ENCODE results near the gene ZBTB7C. TPM values are rescaled to one million over a fixed set of nuclear protein-coding genes. Genes with fewer than 3 reads are reported as not detected.

ZBTB7C gene
- total RNA-seq, 2 donors from 2014 or later = 0.04 to 0.40 TPM

DNA sequence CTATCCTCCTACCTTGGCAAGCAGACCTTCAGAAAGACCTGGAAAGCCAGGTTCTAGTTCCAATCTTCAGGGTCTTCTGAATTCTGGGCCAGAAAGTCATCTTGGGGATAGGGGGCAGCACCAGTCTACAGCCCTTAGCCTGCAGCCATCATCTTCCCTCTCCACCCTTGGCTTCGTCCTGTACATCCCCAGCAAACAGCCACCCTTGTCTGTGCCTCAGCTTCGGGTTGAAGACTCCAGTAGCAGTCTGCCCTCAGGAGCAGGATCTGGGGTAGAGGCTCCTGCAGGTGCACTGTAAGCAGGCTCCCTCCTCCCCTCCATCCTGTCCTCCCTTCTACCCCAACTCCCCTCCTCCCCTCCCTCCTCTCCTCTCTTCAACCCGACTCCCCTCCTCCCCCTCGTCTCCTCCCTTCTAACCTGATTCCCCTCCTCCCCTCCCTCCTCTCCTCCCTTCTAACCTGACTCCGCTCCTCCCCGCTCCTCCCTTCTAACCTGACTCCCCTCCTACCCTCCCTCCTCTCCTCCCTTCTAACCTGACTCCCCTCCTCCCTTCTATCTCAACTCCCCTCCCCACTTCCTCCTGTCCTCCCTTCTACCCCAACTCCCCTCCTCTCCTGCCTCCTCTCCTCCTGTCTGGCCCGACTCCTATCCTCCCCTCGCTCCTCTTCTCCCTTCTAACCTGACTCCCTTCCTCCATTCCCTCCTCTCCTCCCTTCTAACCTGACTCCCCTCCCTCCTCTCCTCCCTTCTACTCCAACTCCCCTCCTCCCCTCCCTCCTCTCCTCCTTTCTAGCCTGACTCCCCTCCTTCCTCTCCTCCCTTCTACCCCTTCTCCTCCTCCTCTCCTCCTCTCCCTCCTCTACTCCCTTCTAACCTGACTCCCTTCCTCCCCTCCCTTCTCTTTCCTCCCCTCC lies 388.6 kb downstream of the ZBTB7C start:
- ATAC-seq (replicated peaks) = no peak
- Mint-ChIP-seq H3K9me3 (no peaks in the 10 kb centered on the region), H3K27ac (no peak overlapping the region), H3K27me3 (peaks cover 29% of the 10 kb centered on the region), H3K4me1 (no peaks in the 10 kb centered on the region), H3K4me3 (no peak overlapping the region), H3K36me3 (ENCODE audit: low read depth) (no peaks in the 10 kb centered on the region)

DNA sequence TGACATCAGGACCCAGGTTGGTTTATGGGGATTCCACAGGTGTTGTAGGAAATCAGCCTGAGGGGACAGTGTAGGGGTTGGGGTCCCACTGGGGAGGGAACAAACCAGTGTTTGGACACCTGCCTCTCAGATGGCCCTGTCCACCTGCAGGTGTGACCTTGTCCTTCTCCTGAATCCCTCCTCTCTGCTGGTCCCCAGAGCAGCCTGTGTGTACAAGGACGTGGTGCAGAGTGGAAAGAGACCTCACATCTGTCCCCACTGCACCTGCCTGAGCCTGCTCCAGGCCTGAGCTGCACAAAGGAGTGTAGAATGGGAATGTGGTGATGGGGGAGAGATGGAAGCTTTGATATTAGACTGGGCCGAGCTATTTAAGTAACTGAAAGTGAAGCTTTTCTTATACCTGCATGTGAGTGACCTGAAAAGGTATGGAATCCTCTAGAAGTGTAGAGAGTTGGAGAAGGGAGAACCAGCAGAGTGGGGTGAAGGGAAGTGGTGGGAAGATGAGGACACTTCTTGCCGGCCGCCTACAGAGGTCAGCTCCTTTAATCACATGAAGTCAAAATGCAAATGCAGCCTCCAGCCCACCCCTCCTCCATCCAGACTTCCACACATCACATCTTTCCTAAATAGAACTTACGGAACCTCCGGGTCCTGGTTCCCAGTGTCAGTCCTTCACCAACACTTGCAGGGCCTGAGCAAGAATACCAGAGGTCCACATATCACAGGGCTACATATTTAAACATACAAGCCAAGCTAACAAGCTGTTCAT lies 389.4 kb downstream of the ZBTB7C start:
- Mint-ChIP-seq H3K9me3 (peaks cover 3% of the 10 kb centered on the region), H3K27ac (no peak overlapping the region), H3K4me3 (no peak overlapping the region), H3K4me1 (no peaks in the 10 kb centered on the region), H3K27me3 (peaks cover 24% of the 10 kb centered on the region), H3K36me3 (ENCODE audit: low read depth) (no peaks in the 10 kb centered on the region)
- ATAC-seq (replicated peaks) = no peak

DNA sequence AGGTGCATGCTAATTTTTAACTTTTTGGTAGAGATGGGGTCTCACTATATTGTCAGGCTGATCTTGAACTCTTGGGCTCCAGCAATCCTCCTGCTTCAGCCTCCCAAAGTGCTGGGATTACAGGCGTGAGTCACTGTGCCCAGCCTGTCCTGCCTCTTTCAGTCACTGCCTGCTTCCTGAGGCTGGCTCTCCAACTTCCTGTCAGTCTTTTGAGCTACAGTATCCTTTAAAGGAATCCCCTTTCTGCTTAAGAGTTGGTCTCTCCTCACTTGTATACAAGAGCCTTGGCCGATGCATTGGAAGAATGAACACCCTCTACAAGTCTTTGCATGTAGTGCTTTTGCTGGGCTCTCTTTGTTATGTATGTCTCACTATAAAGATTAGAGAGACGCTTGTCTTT lies 390.3 kb downstream of the ZBTB7C start:
- Mint-ChIP-seq H3K36me3 (ENCODE audit: low read depth) (no peaks in the 10 kb centered on the region), H3K4me1 (no peaks in the 10 kb centered on the region), H3K9me3 (peaks cover 6% of the 10 kb centered on the region), H3K4me3 (no peak overlapping the region), H3K27ac (no peak overlapping the region), H3K27me3 (peaks cover 23% of the 10 kb centered on the region)
- ATAC-seq (replicated peaks) = no peak

DNA sequence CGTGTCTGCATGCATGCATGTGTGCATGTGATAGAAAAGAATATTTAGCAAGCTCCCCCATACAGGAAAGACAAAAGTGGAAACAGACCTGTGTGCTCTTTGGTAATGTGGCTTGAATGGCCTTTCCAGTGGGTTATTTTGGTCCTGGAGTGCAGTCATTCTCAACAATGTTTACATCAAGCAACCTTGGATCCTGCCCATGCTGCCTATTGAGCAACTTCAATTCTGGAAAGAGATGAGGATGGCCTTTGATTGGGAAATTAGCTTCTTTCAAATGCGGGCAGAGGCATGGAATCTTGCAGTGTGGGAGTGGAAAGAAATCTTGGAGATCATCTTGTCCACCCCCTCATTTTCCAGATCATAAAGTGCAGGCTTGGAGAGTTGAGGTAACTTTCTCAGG lies 391.5 kb downstream of the ZBTB7C start:
- Mint-ChIP-seq H3K4me3 (no peak overlapping the region), H3K9me3 (peaks cover 6% of the 10 kb centered on the region), H3K36me3 (ENCODE audit: low read depth) (no peaks in the 10 kb centered on the region), H3K27me3 (peaks cover 19% of the 10 kb centered on the region), H3K27ac (no peak overlapping the region), H3K4me1 (no peaks in the 10 kb centered on the region)
- ATAC-seq (replicated peaks) = no peak

DNA sequence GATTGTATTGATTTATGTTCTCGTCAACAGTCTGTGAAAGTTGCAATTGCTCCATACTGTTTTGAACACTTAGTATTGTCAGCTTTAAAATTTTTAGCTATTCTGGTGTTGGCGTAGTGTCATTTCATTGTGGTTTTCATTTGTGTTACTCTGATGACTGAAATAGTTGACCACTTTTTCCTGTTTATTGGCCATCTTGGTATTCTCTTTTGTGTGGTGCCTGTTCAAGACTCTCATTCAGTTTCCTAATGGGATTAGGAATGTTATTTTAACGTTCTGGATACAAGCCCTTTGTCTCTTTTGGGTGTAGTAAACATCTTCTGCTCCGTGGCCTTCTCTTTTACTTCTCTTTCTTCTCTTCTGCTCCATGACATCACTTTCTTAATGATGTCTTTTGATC lies 396.0 kb downstream of the ZBTB7C start:
- H3K4me1 Mint-ChIP-seq = no peaks in the 10 kb centered on the region
- peaks cover 26% of the 10 kb centered on the region for H3K27me3 Mint-ChIP-seq
- no peaks in the 10 kb centered on the region for H3K36me3 Mint-ChIP-seq (ENCODE audit: low read depth)
- H3K4me3 Mint-ChIP-seq = no peak overlapping the region
- H3K27ac Mint-ChIP-seq = no peak overlapping the region
- peaks cover 6% of the 10 kb centered on the region for H3K9me3 Mint-ChIP-seq
- no peak for ATAC-seq (replicated peaks)

DNA sequence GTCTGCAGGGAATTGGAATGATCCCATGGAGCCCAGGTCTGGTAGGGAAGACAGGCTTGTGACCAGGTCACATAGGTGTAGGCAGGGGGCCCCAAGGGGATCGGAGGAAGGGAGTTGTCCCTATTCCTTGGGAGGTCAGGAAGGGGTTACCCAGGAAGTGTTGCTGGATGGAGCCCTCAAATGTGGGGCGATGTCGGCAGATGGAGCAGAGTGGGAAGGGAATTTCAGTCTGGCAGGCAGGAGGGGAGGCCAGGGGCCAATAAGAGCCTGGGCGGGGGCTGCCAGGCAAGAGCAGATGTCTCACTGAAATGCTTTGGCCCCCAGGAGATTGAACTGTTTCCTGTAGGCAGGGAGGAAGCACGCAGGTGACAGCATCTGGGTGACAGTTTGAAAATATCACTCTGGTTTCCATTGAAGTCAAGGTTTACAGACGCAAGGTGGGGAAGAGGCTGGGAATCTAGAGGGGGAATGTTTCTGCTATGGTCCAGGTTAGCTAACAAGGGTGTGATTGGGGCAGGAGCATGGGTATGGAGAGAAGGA lies 397.2 kb downstream of the ZBTB7C start:
- peaks cover 6% of the 10 kb centered on the region for H3K9me3 Mint-ChIP-seq
- no peak for ATAC-seq (replicated peaks)
- H3K27ac Mint-ChIP-seq = no peak overlapping the region
- H3K27me3 Mint-ChIP-seq = peaks cover 26% of the 10 kb centered on the region
- no peak overlapping the region for H3K4me3 Mint-ChIP-seq
- no peaks in the 10 kb centered on the region for H3K4me1 Mint-ChIP-seq
- no peaks in the 10 kb centered on the region for H3K36me3 Mint-ChIP-seq (ENCODE audit: low read depth)

DNA sequence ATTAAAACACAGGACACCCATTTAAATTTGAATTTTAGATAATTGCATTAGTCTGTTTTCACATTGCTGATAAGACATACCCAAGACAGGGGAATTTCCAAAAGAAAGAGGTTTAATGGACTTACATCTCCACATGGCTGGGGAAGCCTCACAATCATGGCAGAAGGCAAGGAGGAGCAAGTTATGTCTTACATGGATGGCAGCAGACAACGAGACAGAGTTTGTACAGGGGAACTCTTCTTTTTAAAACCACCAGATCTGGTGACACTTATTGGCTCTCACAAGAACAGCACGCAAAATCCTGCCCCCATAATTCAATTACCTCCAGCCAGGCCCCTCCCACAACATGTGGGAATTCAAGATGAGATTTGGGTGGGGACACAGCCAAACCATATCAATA lies 398.9 kb downstream of the ZBTB7C start:
- no peaks in the 10 kb centered on the region for H3K4me1 Mint-ChIP-seq
- no peaks in the 10 kb centered on the region for H3K36me3 Mint-ChIP-seq (ENCODE audit: low read depth)
- peaks cover 6% of the 10 kb centered on the region for H3K9me3 Mint-ChIP-seq
- no peak for ATAC-seq (replicated peaks)
- no peak overlapping the region for H3K4me3 Mint-ChIP-seq
- no peak overlapping the region for H3K27ac Mint-ChIP-seq
- peaks cover 26% of the 10 kb centered on the region for H3K27me3 Mint-ChIP-seq

DNA sequence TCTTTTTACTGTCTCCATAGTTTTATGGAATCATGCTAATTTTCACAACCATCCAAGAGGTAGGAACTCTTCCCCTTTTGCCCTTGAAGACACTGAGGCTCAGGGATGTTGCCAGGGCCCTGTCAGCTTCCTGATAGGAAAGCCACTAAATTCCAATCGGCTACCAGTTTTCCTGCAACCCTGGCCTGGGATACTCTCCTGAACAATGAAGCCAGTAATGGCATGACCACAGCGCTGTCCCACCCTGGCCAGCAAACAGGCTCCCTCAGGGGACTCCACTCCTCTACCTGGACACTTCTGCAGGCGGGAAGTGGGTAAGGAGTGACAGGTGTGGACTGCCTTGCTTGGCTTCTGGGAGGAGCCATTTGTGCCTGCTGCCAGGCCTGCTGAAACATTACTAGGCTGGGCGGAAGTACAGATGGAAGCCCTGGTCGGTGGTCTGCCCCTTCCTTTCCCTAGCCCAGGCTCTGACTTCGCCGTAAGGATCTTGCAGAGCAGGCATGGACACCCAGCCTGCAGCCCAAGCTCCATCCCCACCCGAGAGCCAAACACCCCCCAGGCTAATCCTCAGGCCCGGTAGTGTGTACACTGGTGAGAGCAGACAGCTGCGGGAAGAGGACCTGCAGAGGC lies 400.0 kb downstream of the ZBTB7C start:
- Mint-ChIP-seq H3K36me3 (ENCODE audit: low read depth) (no peaks in the 10 kb centered on the region), H3K27ac (no peak overlapping the region), H3K4me3 (peak overlapping the region; percentile 69), H3K27me3 (peaks cover 19% of the 10 kb centered on the region), H3K4me1 (no peaks in the 10 kb centered on the region), H3K9me3 (no peaks in the 10 kb centered on the region)
- no peak for ATAC-seq (replicated peaks)

DNA sequence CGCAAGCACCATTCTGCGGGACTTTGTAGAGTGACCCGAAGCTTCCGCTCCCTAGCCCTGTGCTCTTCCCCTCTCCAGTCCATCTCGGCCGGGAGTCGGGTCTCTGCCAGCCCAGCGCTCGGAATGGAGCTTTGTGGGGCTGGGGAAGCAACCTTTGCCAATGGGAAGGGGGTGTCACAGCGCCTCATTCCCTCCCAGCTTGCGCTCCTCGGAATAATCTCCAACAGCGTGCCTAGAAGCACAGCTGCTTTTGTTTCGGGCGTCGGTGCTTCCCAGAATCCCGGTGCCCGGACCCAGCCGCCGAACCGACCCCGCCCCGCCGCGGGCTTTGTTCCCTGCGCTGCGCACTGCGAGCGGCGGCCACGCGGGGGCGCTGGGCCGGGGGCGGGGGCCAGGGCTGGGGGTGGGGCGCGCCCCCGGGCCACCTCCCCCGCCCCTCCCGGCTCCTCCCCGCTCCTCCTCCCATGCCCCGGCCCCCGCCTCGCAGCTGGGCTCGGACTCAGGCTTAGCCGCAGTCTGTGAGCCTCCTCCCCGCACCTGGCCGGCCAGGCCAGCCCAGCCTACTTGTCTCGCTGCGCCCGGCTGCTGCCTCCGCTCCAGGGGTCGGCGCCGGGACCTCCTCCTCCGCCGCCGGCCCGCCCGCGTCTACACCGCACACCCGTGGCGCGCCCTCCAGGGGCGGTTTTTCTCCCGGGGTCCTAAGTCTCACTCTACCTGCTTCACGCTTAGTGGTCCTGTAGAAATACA lies 401.1 kb downstream of the ZBTB7C start:
- peak overlapping the region; percentile 69 for H3K4me3 Mint-ChIP-seq
- no peak overlapping the region for H3K27ac Mint-ChIP-seq
- peak; percentile 70 for ATAC-seq (replicated peaks)
- no peaks in the 10 kb centered on the region for H3K9me3 Mint-ChIP-seq
- H3K27me3 Mint-ChIP-seq = peaks cover 19% of the 10 kb centered on the region
- H3K36me3 Mint-ChIP-seq (ENCODE audit: low read depth) = no peaks in the 10 kb centered on the region
- H3K4me1 Mint-ChIP-seq = no peaks in the 10 kb centered on the region

DNA sequence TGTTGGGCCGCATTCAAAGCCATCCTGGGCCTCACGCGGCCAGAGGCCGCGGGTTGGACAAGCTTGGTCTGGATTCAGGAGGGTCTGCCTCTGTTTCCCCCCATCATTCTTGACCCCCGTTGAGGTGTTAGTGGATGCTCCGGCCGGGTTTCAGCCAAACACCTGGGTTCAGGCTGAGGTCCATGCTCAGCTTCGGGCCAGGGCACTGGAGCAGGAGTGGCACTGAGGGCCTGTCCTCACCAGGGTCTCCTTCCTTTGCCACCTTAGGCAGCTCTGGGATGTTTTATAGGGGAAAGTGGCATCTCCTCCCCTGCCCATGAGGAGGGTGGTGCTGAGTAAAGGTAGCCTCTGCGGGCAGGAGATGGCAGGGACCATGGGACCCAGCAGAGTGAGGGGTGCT lies 401.8 kb downstream of the ZBTB7C start:
- no peak for ATAC-seq (replicated peaks)
- Mint-ChIP-seq H3K9me3 (no peaks in the 10 kb centered on the region), H3K36me3 (ENCODE audit: low read depth) (no peaks in the 10 kb centered on the region), H3K27ac (no peak overlapping the region), H3K4me1 (no peaks in the 10 kb centered on the region), H3K27me3 (peaks cover 16% of the 10 kb centered on the region), H3K4me3 (peak overlapping the region; percentile 39)

DNA sequence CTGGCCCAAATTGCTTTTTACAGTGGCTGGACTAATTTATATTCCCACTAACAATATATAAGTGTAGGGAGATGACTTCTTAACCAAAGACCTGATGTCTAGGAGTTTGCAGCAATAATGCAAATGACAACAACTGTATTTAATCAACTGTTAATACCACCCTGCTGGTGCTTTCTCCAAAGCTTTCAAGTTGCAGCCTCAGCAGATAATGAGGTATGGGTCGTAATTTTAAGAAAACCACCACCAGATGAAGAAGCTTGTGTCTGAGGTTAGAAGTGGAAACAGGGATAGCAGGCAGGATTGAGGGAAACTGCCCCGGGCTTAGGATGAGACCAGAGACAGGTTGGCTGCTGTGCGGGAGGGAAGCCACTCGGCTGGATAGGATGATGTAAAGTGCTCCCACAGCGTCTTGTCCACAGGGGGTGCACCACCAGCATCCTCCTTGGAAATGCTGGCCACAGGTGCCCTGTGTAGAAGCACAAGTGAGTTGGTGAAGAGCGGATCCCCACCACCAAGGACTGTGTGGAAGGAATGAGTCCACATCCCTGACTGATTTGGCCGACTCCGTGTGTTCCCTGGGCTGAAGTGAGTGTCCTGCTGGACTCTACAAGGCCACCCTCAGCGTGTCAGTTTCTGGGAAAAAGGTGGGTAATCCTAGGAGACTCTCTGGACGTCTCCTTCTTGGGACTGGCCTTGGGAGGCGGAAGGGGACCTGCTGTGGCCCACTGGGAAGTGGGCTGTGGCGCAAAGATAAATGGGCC lies 402.6 kb downstream of the ZBTB7C start:
- H3K27me3 Mint-ChIP-seq = peaks cover 13% of the 10 kb centered on the region
- H3K9me3 Mint-ChIP-seq = no peaks in the 10 kb centered on the region
- ATAC-seq (replicated peaks) = no peak
- peak overlapping the region; percentile 39 for H3K4me3 Mint-ChIP-seq
- no peak overlapping the region for H3K27ac Mint-ChIP-seq
- no peaks in the 10 kb centered on the region for H3K36me3 Mint-ChIP-seq (ENCODE audit: low read depth)
- no peaks in the 10 kb centered on the region for H3K4me1 Mint-ChIP-seq

DNA sequence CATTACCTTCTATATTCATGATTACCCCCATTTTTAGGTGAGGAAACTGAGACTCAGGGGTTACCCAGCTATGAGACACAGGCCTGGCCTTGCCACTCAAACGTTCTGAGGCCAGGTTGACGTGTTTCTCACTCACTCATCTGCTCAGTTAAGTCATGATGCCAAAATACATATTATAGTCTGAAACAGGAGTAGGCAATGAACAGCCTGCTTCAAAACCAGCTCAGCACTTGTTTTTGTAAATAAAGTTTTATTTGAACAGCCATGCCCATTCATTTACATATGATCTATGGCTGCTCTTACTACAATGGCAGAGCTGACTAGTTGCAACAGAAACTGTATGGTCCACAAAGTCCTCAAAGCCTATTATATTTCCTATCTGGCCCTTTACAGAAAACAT lies 404.6 kb downstream of the ZBTB7C start:
- Mint-ChIP-seq H3K27ac (no peak overlapping the region), H3K36me3 (ENCODE audit: low read depth) (no peaks in the 10 kb centered on the region), H3K27me3 (no peaks in the 10 kb centered on the region), H3K9me3 (no peaks in the 10 kb centered on the region), H3K4me1 (no peaks in the 10 kb centered on the region), H3K4me3 (no peak overlapping the region)
- no peak for ATAC-seq (replicated peaks)
